Measurements from ENCODE around the gene POLE2. TPM values are rescaled to one million over a fixed set of nuclear protein-coding genes. Genes with fewer than 3 reads are reported as not detected.

Gene POLE2
- total and polyA plus RNA-seq, 2 of the 13 experiments (the other 11 are each of a cell fraction or from before 2014, with no cell fraction given), result 16.6 to 37.0 TPM

DNA sequence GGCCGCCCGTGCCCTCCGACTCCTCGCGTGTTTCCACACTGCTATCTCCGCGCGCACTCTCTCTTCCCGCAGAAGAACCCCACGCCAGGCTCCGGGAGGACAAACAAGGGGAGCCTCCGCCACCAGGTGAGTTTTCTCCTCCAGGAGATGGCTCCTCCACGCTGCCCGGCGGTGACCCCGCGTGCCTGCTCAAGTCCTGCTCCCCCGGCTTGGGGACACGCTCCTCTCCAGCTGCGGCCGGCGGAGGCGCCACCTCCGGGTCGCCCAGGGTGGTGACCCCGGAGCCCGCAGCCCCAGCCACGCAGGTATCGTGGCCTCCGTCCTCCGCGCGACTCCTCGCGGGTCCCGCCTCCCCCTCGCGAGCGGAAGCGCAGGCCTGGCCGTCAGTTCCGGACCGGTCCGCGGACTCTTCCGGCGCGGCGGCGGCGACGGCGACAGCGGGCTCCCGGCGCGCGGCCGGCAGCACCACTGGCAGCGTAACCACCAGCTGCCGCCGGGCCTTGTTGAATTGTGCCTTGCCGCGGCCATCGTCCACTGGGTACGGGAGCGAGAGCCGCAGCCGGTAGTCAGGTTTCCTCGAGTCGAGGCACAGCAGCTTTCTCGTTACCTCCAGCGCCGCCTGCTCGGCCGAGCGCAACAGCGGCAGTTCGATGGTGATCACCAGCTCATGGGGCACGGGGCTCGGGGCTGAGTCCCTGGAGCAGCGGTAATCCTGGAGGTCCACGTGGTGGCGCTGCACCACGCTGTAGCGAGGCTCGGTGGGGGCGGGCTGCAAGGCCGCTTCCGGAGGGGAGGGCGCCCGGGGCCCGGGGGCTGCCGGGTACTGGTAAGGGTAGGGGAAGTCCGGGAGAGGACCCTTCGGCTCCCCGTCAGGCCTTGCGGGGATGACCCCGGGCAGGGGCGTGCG, 54.1 kb downstream of the POLE2 start (continued):
- TF ChIP-seq, protein P1, sequence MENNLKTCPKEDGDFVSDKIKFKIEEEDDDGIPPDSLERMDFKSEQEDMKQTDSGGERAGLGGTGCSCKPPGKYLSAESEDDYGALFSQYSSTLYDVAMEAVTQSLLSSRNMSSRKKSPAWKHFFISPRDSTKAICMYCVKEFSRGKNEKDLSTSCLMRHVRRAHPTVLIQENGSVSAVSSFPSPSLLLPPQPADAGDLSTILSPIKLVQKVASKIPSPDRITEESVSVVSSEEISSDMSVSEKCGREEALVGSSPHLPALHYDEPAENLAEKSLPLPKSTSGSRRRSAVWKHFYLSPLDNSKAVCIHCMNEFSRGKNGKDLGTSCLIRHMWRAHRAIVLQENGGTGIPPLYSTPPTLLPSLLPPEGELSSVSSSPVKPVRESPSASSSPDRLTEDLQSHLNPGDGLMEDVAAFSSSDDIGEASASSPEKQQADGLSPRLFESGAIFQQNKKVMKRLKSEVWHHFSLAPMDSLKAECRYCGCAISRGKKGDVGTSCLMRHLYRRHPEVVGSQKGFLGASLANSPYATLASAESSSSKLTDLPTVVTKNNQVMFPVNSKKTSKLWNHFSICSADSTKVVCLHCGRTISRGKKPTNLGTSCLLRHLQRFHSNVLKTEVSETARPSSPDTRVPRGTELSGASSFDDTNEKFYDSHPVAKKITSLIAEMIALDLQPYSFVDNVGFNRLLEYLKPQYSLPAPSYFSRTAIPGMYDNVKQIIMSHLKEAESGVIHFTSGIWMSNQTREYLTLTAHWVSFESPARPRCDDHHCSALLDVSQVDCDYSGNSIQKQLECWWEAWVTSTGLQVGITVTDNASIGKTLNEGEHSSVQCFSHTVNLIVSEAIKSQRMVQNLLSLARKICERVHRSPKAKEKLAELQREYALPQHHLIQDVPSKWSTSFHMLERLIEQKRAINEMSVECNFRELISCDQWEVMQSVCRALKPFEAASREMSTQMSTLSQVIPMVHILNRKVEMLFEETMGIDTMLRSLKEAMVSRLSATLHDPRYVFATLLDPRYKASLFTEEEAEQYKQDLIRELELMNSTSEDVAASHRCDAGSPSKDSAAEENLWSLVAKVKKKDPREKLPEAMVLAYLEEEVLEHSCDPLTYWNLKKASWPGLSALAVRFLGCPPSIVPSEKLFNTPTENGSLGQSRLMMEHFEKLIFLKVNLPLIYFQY (CRISPR knock-in tag; IDR thresholded peaks at IDR 0.05; ENCODE audit: borderline replicate concordance), result peak; percentile 68; the same call in 1 of the 2 replicates
- TF ChIP-seq, protein P2, sequence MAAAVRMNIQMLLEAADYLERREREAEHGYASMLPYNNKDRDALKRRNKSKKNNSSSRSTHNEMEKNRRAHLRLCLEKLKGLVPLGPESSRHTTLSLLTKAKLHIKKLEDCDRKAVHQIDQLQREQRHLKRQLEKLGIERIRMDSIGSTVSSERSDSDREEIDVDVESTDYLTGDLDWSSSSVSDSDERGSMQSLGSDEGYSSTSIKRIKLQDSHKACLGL (CRISPR knock-in tag; IDR thresholded peaks at IDR 0.05), result peak; percentile 86
- TF ChIP-seq, protein P3, sequence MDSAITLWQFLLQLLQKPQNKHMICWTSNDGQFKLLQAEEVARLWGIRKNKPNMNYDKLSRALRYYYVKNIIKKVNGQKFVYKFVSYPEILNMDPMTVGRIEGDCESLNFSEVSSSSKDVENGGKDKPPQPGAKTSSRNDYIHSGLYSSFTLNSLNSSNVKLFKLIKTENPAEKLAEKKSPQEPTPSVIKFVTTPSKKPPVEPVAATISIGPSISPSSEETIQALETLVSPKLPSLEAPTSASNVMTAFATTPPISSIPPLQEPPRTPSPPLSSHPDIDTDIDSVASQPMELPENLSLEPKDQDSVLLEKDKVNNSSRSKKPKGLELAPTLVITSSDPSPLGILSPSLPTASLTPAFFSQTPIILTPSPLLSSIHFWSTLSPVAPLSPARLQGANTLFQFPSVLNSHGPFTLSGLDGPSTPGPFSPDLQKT (CRISPR knock-in tag; IDR thresholded peaks at IDR 0.05; ENCODE audit: borderline replicate concordance), result no peak
- TF ChIP-seq HNRNPUL1 (IDR thresholded peaks at IDR 0.05; ENCODE audit: low read depth, low read length) (no peak), EHMT2 (IDR thresholded peaks at IDR 0.05; ENCODE audit: borderline replicate concordance, low read depth, low read length) (no peak), RFXANK (CRISPR knock-in tag; IDR thresholded peaks at IDR 0.05) (no peak), ZNF746 (CRISPR knock-in tag; IDR thresholded peaks at IDR 0.05) (peak; percentile 95), ADNP (CRISPR knock-in tag; IDR thresholded peaks at IDR 0.05) (no peak), SRSF9 (IDR thresholded peaks at IDR 0.05; ENCODE audit: borderline replicate concordance, insufficient read depth, low read depth, low read length, poor library complexity, severe bottlenecking) (no peak), HDAC6 (IDR thresholded peaks at IDR 0.05; ENCODE audit: low read depth, low read length) (no peak), CHD2 (IDR thresholded peaks at IDR 0.05; ENCODE audit: low read depth, low read length) (peak; percentile 32; the same call in 1 of the 2 replicates), NR3C1 (CRISPR knock-in tag; IDR thresholded peaks at IDR 0.05) (no peak), DPF2 (CRISPR knock-in tag; IDR thresholded peaks at IDR 0.05; ENCODE audit: borderline replicate concordance, low read depth) (peak; percentile 44; the same call in 1 of the 2 replicates)
- TF ChIP-seq, protein P4, sequence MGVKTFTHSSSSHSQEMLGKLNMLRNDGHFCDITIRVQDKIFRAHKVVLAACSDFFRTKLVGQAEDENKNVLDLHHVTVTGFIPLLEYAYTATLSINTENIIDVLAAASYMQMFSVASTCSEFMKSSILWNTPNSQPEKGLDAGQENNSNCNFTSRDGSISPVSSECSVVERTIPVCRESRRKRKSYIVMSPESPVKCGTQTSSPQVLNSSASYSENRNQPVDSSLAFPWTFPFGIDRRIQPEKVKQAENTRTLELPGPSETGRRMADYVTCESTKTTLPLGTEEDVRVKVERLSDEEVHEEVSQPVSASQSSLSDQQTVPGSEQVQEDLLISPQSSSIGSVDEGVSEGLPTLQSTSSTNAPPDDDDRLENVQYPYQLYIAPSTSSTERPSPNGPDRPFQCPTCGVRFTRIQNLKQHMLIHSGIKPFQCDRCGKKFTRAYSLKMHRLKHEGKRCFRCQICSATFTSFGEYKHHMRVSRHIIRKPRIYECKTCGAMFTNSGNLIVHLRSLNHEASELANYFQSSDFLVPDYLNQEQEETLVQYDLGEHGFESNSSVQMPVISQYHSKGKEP (CRISPR knock-in tag; IDR thresholded peaks at IDR 0.05), result no peak
- TF ChIP-seq, protein P5, sequence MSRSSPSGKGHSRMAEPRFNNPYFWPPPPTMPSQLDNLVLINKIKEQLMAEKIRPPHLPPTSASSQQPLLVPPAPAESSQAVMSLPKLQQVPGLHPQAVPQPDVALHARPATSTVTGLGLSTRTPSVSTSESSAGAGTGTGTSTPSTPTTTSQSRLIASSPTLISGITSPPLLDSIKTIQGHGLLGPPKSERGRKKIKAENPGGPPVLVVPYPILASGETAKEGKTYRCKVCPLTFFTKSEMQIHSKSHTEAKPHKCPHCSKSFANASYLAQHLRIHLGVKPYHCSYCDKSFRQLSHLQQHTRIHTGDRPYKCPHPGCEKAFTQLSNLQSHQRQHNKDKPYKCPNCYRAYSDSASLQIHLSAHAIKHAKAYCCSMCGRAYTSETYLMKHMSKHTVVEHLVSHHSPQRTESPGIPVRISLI (CRISPR knock-in tag; IDR thresholded peaks at IDR 0.05; ENCODE audit: borderline replicate concordance), result peak; percentile 3; the same call in 1 of the 2 replicates
- TF ChIP-seq, protein P6, sequence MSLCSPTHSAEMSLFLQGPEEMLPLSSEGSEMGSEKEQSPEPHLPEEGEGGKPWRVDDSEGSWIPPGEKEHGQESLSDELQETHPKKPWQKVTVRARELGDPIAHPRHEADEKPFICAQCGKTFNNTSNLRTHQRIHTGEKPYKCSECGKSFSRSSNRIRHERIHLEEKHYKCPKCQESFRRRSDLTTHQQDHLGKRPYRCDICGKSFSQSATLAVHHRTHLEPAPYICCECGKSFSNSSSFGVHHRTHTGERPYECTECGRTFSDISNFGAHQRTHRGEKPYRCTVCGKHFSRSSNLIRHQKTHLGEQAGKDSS (CRISPR knock-in tag; IDR thresholded peaks at IDR 0.05; ENCODE audit: borderline replicate concordance, low read depth), result peak; percentile 37; the same call in 1 of the 2 replicates
